Germinal center (tissue), 1 donor: ENCODE results near the gene TSC22D1.

Experiments
- DNase-seq: peaks from one replicate; pipeline ENCODE4 v3.0.0; 2012; ENCODE audit warnings: mixed read lengths, low spot score

Gene TSC22D1

DNA sequence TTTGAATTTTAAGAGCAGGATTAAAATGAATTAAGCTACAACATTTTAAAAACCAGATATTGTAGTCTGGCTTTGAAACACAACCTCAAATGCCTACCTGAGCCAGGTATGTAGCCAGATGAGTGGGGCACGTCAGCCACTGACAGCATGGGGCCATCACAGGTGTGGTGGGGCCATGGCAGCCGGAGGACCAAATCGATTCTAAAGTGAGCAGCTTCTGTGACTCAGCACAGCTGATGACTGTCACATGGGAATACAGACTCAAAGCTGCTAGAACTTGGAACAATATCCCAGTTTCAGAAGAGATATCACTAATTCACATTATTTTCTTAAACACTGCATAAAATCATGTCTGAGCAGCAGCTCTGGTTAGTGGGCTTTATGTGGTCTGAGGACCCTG lies 149.7 kb downstream of the TSC22D1 start:
- no peak for DNase-seq

DNA sequence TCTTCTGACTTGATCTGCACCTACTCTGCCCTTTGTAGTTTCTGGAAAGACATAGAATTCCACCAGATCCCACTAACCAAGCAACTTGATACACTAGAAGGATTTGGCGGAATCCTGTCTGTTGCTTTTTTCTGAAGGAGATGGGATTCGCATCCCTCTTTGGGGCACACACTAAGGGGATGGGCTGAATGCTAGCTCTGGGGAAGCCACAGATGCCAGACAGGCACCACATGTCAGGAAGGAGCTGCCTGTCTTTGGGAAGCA lies 150.4 kb downstream of the TSC22D1 start:
- no peak for DNase-seq

DNA sequence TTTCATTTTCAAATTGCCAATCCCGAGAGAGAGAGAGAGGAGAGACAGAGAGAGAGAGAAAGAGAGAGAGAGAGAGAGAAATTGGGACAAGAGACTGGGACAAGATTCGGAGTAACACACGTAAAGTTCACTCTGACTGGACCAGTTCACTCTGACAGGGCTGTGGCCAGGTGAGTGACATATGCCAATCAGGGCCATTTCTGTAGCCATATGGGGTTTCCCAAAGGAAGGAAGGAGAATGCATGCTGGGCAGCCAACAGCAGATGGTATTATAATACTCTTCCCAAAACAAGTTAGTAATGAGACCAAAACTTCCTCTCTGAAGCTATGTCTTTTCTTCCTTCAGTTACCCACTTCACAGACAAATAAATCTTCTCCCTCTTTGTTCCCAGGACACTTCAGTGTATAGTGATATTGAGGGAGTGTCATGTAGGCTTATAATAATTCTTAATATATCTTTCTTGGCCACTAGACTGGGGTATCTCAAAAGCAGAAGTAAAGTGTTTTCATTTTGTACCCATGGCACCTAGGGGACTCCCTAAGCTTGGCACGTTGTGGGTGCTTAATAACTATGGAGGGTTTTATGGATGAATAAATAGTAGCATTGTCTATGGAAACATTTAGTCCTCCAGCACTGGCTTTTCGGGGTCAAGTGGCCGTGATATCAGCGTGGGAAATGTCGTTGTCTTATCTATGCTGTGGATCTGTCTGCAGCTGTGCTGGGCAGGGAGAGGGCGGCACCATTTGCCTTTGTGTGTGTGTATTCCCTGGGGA lies 150.9 kb downstream of the TSC22D1 start:
- DNase-seq = peak; percentile 28

DNA sequence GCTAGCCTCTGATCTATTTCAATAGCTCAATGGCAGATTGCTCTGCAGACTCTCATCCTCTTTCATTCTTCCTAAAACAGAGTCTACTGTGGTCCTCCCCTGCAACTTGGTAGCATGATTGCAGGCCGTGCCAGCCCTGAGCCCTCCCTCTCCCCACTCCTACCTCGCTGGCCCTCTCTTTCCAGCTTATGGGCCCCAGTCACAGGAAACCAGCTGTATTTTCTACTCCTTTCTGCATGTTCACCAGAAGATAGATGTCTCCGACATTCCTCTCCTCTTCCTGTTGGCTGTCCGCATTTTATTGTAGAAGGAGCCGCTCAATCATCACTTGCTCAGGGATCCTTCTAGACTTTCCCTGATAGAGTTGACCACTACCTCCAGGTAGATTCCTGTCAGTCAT lies 152.3 kb downstream of the TSC22D1 start:
- DNase-seq = no peak

DNA sequence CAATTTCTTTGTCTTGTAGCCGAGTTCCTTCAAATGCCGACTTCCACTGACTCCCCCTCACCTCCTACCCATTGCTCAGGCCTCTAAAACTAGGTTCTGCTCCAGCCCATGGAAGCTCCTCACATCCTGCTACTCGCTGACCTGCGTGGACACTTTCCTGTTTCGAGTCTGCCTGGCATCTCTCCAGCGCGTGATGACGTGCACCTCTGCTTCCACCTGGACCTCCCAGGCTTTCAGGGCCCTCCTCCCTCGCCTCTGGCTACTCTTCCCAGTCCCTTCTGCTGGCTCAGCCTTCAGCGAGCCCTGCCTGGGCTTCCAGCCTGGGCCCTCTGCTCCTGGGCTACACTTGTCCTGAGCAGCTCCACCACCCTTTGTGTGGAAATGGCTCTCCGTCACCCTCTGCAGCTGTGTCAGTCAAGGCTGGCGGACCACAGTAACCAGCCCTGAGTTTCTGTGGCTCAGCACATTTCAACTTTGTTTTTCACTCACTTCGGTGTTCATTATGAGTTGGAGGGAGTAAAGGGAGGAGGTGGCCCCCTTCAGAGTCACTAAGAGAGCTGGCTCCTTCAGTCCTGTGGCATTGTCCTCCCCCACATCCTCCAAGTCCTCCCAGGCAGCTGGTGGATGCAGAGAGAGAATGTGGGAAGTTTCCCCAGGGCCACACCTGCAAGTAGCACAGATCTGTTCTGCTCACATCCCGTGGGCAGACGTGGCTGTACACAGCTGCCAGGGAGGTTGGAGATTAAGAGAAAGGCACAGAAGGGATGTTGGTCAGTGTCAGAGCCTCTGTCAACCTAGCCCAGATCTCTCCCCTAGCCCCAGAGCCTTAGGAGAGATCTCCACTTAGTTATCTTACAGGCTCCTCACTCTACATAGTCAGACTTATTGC lies 153.1 kb downstream of the TSC22D1 start:
- no peak for DNase-seq

DNA sequence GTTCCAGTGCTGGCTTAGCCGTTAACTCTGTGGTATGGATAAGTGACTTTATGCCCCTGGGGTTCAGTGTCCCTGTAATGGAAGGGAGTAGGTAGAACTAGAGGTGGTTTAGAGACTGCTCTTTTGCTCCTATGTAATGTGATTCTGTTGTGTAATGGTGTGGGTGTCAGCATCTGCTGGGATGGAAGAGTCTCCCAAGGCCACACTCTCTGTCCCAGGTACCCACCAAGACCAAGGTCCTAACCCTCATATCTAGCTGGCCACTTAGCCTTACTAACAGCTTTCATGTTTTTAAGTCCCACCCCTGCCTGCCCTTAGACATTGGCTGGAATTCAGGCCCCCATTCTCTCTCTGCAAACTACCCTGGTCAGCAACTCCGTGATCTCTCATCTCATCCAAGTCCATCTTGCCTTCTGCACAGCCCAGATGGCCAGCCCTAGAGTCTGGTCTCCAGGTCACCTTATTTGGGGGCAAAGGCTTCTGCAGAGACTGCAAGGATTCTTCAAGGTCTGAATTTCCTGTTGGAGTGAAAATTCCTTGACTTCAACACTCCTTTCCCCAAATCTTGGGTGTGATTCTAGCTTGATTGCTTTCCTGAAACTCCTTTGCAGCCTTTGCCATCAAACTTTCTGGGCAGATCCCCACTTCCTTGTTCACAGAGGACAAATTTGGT lies 154.1 kb downstream of the TSC22D1 start:
- DNase-seq = no peak

DNA sequence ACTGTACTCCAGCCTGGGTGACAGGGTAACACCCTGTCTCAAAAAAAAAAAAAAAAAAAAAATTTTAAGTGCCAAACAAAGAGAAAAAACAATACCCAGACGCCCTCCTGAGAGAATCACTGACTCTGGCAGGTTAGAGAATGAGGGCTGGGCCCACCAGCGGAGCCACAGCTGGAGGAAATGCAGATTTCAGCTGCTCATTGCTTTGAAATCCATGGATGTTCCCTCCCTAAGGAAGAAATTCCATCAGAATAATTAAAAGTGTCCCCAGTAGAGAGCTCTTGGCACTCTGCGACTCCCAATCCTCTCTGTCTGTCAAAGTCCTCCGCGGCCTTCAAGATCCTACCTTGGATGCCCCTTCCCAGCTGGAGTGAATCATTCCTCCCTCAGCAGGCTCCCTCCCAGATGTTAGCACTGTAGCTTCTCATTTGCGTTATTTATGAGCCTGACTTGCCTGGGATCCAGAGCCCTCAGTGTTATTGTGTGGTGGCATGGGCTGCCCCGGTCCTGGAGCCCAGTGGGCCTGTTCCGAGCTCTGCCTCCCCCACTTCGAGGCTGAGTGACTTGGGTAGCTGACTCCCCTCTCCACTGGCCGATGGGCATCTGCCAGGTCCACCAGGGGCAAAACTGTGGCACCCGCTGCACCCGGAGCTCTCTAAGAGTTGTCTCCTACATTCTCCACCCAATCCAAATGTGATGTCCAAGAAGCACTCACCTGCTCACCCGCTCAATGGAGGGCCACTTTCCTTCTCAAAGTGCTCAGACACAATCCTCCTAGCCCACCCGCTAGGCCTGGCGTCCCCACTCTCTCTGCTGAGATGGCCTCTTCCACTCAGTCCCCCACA lies 155.5 kb downstream of the TSC22D1 start:
- no peak for DNase-seq

DNA sequence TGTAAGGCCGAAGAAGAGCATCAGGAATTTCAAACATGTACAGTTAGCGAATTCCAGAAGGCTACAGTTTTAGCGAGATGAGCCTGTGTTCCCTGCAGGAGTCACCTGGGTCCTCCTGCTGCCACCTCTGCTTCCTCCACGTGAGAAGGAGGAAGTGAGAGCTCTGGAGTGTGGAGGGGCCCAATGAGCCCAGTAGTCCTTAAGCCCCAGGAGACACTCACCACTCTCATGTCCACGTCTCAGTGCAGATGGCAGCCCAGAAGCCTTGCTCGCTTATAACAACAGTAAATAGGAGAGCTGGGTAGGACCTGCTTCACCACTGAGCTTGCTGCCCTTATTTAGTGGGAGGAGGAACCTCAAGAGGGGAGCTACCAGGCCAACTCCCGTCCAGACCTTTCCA lies 158.3 kb downstream of the TSC22D1 start:
- DNase-seq = peak; percentile 50

DNA sequence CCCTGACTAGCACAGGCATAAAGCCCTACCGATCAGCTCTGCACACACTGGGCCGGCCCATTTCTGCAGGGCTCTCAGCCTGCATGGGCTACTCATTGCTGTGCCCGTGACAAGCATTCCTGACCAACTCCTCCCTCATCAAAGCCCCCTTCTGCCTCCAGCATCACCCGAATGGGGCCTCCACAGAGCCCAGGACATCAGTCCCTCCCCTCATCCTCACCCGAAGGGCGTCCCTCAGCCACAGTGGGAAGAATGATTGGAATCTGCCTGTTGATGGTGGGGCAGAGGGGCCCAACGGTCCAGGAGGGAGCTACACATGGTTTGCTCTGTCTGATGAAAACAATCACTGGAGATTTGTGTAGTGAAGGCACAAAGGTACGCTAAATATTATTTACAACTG lies 158.7 kb downstream of the TSC22D1 start:
- DNase-seq = no peak

DNA sequence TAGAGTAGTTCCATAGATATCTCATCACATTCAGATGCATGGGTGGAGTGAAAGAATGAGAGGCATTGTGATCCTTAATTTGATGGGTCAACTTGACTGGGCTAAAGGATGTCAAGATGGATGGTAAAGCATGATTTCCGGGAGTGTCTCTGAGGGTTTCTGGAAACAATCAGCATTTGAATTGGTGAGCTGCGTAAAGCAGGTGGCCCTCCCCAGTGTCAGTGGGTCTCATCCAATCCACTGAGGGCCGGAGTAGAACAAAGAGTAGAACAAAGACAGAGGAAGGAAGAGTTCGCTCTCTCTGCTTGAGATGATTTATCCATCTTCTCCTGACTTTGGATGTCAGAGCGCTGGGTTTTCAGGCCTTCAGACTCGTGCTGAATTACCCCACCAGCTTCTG lies 159.4 kb downstream of the TSC22D1 start:
- no peak for DNase-seq

DNA sequence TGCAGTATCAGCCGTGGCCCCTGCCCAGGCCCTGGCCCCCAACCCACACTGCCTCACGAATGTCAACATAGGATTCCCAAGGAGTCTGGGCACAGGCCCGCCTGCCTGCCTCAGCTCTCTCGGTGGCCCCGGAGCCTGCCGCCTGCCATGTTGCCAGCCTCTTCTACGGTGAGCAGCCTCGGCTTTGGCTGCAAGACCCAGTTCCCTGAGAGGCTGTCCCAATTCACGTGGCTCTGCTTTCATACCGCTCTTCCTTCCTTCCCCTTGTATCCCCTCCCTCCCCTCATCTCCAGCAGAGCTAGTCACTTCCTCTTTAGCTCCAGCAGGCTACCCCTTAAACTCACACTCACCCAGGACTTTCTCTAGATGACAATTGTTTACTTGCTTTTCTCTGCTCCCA lies 159.8 kb downstream of the TSC22D1 start:
- DNase-seq = peak; percentile 18

DNA sequence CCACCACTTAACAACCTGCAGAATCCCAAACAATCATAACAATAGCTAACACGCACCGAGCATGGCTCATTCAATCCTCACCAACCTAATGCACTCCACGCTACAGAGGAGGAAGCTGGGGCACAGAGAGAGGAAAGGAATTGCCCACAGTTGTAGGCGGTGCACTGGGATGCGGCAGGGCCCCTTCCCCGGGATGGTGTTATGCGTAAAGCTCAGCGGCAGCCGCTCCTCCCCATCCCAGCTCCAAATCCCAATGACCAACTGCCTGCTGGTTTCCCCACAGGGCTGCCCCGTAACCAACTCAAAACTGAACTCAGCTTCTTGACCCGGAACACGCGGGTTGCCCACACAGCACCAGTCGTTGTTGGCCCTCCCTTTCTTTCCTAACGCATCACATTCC lies 160.3 kb downstream of the TSC22D1 start:
- no peak for DNase-seq

DNA sequence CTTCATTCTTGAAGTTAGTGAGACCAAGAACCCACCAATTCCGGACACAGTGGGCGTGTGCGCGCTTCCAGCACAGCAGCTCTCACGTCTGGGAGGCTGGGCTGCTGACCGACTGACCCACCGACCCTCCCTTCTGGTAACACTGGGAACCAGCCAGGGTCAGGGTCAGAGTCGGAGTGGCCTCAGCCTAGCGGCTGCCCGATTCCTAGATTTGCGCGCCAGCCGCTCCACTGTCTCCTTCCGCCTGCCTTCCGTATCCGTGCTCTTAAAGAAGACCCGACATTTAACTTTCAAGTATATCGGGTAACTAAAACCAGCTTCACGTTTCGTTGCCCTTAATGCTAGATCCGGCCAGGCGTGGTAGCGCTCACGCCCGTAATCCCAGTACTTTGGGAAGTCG lies 161.4 kb downstream of the TSC22D1 start:
- no peak for DNase-seq

DNA sequence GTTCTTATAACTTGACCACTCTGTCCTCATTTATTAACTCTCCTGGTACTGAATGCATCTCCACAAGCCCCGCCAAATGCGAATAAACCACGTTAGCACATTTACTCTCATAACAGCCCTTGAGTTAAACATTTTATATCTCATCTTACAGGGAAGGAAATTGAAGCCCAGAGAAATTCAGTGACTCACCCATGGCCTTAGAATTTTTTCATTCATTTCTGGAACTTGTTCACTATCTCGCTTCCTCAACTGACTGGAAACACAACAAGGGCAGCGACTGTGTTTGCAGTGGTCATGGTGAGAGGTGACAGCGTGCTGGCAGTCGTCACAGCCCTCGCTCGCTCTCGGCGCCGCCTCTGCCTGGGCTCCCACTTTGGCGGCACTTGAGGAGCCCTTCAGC lies 163.0 kb downstream of the TSC22D1 start:
- DNase-seq = no peak

DNA sequence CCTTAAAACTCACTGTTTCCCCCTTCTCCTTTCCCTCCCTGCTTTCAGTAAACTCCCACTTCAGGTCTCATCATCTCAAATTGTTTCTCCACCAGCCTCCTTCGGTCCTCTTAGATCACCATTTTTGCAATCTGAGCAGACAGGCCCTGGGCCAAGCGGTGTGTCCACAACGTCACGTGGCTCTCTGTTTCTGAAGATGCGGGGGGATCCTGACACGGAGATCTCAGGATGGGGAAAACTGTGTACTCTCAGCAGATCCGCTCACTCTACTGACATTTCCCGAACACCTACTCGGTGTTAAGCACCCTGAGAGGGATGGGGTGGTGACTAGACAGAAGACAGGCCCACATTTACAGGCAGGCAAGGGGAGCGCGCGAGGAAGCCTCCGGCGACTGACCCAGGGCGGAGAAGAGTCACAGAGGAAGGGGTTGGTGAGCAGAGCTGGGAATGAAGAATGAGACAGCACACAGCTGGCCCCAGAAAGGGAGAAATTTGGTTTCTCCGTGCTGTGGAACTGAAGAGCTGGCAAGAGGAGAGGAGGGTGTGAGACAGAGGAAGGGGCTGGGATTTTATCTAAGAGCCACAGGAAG lies 163.7 kb downstream of the TSC22D1 start:
- DNase-seq = no peak

DNA sequence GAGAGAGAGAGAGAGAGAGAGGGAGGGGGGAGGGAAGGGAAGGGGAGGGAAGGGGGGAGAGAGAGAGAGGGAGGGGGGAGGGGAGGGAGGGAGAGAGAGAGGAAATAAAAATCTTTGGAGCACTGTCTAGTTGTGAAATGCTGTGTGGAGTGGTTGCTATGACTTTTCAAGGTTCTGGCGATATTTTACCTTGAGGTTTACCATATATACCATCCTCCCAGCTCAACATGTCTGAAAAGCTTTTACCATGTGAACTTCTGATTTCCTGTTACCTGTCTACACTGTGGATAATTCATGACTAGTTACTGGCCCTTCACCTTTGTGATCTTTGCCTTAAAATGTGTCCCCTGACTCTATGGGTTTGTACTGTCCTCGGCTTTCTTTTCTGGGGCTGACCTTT lies 164.3 kb downstream of the TSC22D1 start:
- DNase-seq = no peak

DNA sequence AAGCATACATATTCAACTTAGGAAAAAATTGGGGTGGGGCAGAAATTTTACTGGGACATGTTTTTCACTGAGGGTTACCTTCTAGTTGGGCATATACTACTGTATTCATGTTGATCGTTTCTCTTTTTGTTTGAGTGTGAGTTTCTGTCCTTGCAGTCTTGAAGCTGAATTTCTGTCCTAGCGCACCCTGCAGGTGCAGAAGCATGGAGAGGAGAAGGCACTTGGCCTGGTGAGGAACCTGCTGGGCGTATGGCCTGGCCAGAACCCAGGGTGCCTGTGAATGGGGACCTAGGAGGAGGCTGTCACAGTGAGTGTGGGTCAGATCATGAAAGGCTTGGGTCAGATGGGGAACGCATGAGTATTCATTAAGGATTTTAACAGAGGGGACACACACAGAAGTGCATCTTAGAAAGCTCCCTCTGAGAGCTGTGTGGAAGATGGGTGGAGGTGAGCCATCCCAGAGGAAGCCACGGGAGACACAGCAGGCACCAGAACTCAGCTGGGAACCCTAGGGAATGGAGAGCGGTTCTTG lies 165.7 kb downstream of the TSC22D1 start:
- DNase-seq = no peak

DNA sequence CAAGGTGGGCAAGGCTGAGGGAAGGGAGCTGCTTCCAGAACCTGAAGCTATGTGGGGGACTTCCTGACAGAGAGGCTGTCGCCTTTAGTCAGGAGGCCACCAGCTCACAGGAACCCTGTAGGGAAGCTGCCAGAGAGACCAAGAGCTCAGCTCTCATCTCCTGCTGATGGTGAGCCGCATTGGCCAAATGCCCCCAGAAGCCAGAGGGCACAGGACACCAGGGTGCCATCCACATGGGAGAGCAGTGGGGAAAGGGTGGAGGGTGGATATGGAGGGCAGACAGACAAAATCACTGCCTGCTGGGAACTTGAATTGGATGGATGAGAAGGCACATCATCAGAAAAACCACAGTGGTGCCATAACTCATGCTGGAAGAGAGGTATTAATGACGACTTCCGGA lies 166.5 kb downstream of the TSC22D1 start:
- DNase-seq = no peak

DNA sequence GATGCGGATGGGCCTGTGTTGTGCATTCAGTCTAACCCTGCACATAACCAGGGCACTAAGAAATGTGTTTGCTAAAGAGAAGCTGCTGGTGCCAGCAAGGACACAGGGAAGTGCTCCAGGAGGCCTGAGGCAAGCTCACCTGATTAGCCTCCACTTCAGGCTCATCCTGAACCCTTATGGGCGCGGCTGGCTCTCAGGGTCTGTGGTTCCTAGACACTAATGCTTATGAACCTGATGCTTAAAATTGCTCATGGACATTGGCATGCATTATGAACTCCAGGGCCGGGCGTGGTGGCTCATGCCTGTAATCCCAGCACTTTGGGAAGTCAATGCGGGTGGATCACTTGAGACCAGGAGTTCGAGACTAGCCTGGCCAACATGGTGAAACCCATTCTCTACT lies 168.2 kb downstream of the TSC22D1 start:
- DNase-seq = no peak

DNA sequence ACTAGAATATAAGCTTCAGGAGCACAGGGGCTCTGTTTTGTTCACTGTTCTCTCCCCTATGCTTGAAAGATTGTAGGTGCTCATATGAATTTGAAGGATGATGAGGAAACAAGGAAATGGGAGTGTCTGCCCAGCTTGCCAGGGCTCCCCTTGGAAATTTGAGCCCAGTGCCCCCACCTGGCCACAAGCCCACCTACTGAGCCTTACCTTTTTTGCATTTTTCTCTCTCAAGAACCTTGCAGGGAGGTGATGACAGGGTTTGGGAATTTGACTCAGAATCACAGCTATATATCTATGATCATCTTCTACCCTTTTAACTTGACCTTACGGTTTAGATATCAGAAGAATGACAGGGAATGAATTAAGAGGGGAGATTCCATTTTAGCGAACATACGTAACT lies 168.8 kb downstream of the TSC22D1 start:
- no peak for DNase-seq

DNA sequence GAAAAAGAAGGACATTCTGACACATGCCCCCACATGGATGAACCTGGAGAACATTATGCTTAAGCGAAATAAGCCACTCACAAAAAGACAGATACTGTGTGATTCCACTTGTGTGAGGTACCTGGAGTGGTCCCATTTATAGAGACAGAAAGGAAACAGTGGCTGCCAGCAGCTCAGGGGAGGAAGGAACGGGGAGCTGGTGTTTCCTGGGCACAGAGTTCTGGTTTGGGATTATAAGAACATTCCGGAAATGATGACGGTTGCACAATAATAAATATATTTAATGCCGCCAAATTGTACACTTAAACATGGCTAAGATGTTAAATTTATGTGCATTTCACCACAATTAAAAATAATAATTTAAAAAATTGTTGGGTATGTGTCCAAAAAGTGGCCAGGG lies 169.5 kb downstream of the TSC22D1 start:
- DNase-seq = no peak
